Hematopoietic multipotent progenitor cell treated with erythropoietin and hydrocortisone succinate and interleukin-3 and kit ligand, for 17 days (in vitro differentiated cells): ENCODE results near the gene NUP35.
"Not testable (repeated sequence)": the region's sequence is repeated elsewhere in the genome, so short reads cannot be mapped to it uniquely, and the experiment has no call there.

ENCODE experiments used
- DNase-seq: peaks from one replicate; pipeline ENCODE4 v3.0.0-alpha.2; 2015; ENCODE audit warnings: low spot score

Gene NUP35

GRCh38 chr2:183134016-183134415, 9.8 kb downstream of the NUP35 start:
- no peak for DNase-seq

- no peak for DNase-seq
Measured at GRCh38 chr2:183148955-183149354, 24.7 kb downstream of the NUP35 start.

GRCh38 chr2:183149489-183149888, 25.2 kb downstream of the NUP35 start:
- no peak for DNase-seq

- not testable (repeated sequence) for DNase-seq
Measured at GRCh38 chr2:183152280-183152679, 28.0 kb downstream of the NUP35 start.

- no peak for DNase-seq
Measured at GRCh38 chr2:183153967-183154366, 29.7 kb downstream of the NUP35 start.

GRCh38 chr2:183154772-183155171, 30.5 kb downstream of the NUP35 start:
- DNase-seq: not testable (repeated sequence)

GRCh38 chr2:183157131-183157530, 32.9 kb downstream of the NUP35 start:
- no peak for DNase-seq

- no peak for DNase-seq
Measured at GRCh38 chr2:183162362-183162761, 38.1 kb downstream of the NUP35 start.

GRCh38 chr2:183163821-183164649, 39.8 kb downstream of the NUP35 start:
- no peak for DNase-seq

GRCh38 chr2:183164650-183165015, 40.4 kb downstream of the NUP35 start:
- DNase-seq: no peak

- no peak for DNase-seq
Measured at GRCh38 chr2:183166210-183166609, 42.0 kb downstream of the NUP35 start.

GRCh38 chr2:183166976-183167375, 42.7 kb downstream of the NUP35 start:
- DNase-seq: not testable (repeated sequence)

- DNase-seq: no peak
Measured at GRCh38 chr2:183172220-183172887, 48.1 kb downstream of the NUP35 start.

GRCh38 chr2:183179156-183179555, 54.9 kb downstream of the NUP35 start:
- DNase-seq: no peak

GRCh38 chr2:183185534-183185933, 61.3 kb downstream of the NUP35 start:
- DNase-seq: no peak

- DNase-seq: no peak
Measured at GRCh38 chr2:183186296-183186695, 62.1 kb downstream of the NUP35 start.

- DNase-seq: no peak
Measured at GRCh38 chr2:183186766-183187165, 62.5 kb downstream of the NUP35 start.

GRCh38 chr2:183192343-183192742, 68.1 kb downstream of the NUP35 start:
- DNase-seq: no peak

- DNase-seq: no peak
Measured at GRCh38 chr2:183193904-183194303, 69.7 kb downstream of the NUP35 start.

GRCh38 chr2:183195397-183195796, 71.2 kb downstream of the NUP35 start:
- no peak for DNase-seq

- DNase-seq: no peak
Measured at GRCh38 chr2:183195998-183196409, 71.8 kb downstream of the NUP35 start.

- no peak for DNase-seq
Measured at GRCh38 chr2:183204397-183204796, 80.2 kb downstream of the NUP35 start.

GRCh38 chr2:183207110-183207509, 82.9 kb downstream of the NUP35 start:
- no peak for DNase-seq
